CD14-positive monocyte (primary cell): ENCODE data around the gene IGF1R. TPM values are rescaled to one million over a fixed set of nuclear protein-coding genes. Genes with fewer than 3 reads are reported as not detected.

Experiments
- DNase-seq, 3 donors: peaks; one replicate each; pipeline ENCODE4 v3.0.0-alpha.2; 2011 to 2022
- H2AFZ ChIP-seq: 2 replicates; pipeline ENCODE4 v1.6.0; 2012; ENCODE audit warnings: mild to moderate bottlenecking, low read depth, low read length, inconsistent platforms; ENCODE audit not compliant: insufficient read depth, poor library complexity, severe bottlenecking
- H3K27ac ChIP-seq, 2 donors: 1 replicate in 1 of 2; 2 replicates in 1 of 2; pipeline ENCODE4 v1.5.1; 2012 to 2013; ENCODE audit warnings: low read length in 2 of 2, control low read depth in 1 of 2, inconsistent platforms in 1 of 2, low read depth in 1 of 2, mild to moderate bottlenecking in 1 of 2
- H3K27me3 ChIP-seq, 2 donors: one replicate each; pipeline versions ENCODE4 v1.6.0 to v1.6.1; 2011 to 2013; ENCODE audit warnings: low read length in 2 of 2; ENCODE audit not compliant: control insufficient read depth in 2 of 2, insufficient read depth in 2 of 2
- H3K36me3 ChIP-seq, 2 donors: replicated peaks in 1 of 2; 1 replicate in 1 of 2; 2 replicates in 1 of 2; pipeline versions ENCODE4 v1.5.1 to v1.6.1; 2012 to 2013; ENCODE audit warnings: low read length in 2 of 2, control low read depth in 1 of 2, inconsistent platforms in 1 of 2, mild to moderate bottlenecking in 1 of 2; ENCODE audit not compliant: insufficient read depth in 2 of 2, control insufficient read depth in 1 of 2
- H3K4me1 ChIP-seq, 2 donors: 1 replicate in 1 of 2; 2 replicates in 1 of 2; pipeline versions ENCODE4 v1.5.1 to v1.6.1; 2012 to 2013; ENCODE audit warnings: low read length in 2 of 2, control low read depth in 1 of 2, inconsistent platforms in 1 of 2, mild to moderate bottlenecking in 1 of 2, moderate library complexity in 1 of 2; ENCODE audit not compliant: insufficient read depth in 2 of 2, control insufficient read depth in 1 of 2
- H3K4me2 ChIP-seq: replicated peaks from 2 replicates; pipeline ENCODE3; 2012; ENCODE audit warnings: low read length, moderate library complexity, mild to moderate bottlenecking; ENCODE audit not compliant: poor library complexity, severe bottlenecking; ENCODE audit errors: extremely low read depth
- H3K4me3 ChIP-seq, 3 experiments: fragments of 200-600 bp in 1 of 3; sonication (generic) in 1 of 3; replicated peaks in 1 of 3; 1 replicate in 2 of 3; 2 replicates in 1 of 3; pipeline ENCODE4 v1.5.1; 2011 to 2013; ENCODE audit warnings: low read length in 3 of 3, mild to moderate bottlenecking in 3 of 3, control low read depth in 2 of 3, low read depth in 2 of 3, inconsistent platforms in 1 of 3, moderate library complexity in 1 of 3
- H3K79me2 ChIP-seq: 2 replicates; pipeline ENCODE4 v1.6.0; 2012; ENCODE audit warnings: mild to moderate bottlenecking, control low read depth, inconsistent platforms, low read length, moderate library complexity; ENCODE audit not compliant: insufficient read depth
- H3K9ac ChIP-seq: 2 replicates; pipeline ENCODE4 v1.6.0; 2017; ENCODE audit warnings: low read length, mild to moderate bottlenecking; ENCODE audit not compliant: insufficient read depth, poor library complexity, severe bottlenecking
- H3K9me3 ChIP-seq, 2 donors: replicated peaks in 1 of 2; 1 replicate in 1 of 2; 2 replicates in 1 of 2; pipeline versions ENCODE4 v1.5.1 to v1.6.1; 2012 to 2013; ENCODE audit warnings: low read length in 2 of 2, control low read depth in 1 of 2; ENCODE audit not compliant: control insufficient read depth in 1 of 2, insufficient read depth in 1 of 2
- H4K20me1 ChIP-seq: 2 replicates; pipeline ENCODE4 v1.6.0; 2012; ENCODE audit warnings: mild to moderate bottlenecking, low read length, control low read depth, moderate library complexity; ENCODE audit not compliant: insufficient read depth
- H3K27ac Mint-ChIP-seq, 7 donors: one replicate each; pipeline ENCODE4 v1.8.0; 2020; ENCODE audit warnings: mild to moderate bottlenecking in 7 of 7, mixed read lengths in 7 of 7, moderate library complexity in 6 of 7, inconsistent platforms in 2 of 7
- H3K27me3 Mint-ChIP-seq, 3 donors: one replicate each; pipeline ENCODE4 v1.8.0; 2021 to 2022; ENCODE audit warnings: low read depth in 3 of 3, mild to moderate bottlenecking in 3 of 3, mixed read lengths in 3 of 3, moderate library complexity in 3 of 3, inconsistent platforms in 1 of 3
- H3K36me3 Mint-ChIP-seq, 2 donors: one replicate each; pipeline ENCODE4 v1.8.0; 2020; ENCODE audit warnings: mixed read lengths in 2 of 2, inconsistent platforms in 1 of 2, mild to moderate bottlenecking in 1 of 2
- H3K4me1 Mint-ChIP-seq: one replicate; pipeline ENCODE4 v1.8.0; 2020; ENCODE audit warnings: mild to moderate bottlenecking, mixed read lengths
- H3K4me3 Mint-ChIP-seq, 2 donors: one replicate each; pipeline ENCODE4 v1.8.0; 2020; ENCODE audit warnings: mild to moderate bottlenecking in 2 of 2, mixed read lengths in 2 of 2, moderate library complexity in 1 of 2
- H3K9me3 Mint-ChIP-seq, 7 donors: one replicate each; pipeline ENCODE4 v1.8.0; 2020 to 2022; ENCODE audit warnings: mixed read lengths in 7 of 7, mild to moderate bottlenecking in 6 of 7, moderate library complexity in 6 of 7, inconsistent platforms in 2 of 7
- CTCF ChIP-seq: fragments of 200-600 bp; IDR thresholded peaks from one replicate; pipeline ENCODE4 v1.8.0; 2022; ENCODE audit warnings: antibody characterized with exemption, mild to moderate bottlenecking
- WGBS: methylation state at CpG from one replicate; pipeline ENCODE4 v1.1.5; 2013; ENCODE audit warnings: missing lambda C conversion rate; ENCODE audit not compliant: insufficient coverage; 5-methylcytosine and 5-hydroxymethylcytosine counted together
- intact Hi-C, 2 donors: fragments of 100-400 bp; cut with micrococcal nuclease; formaldehyde crosslinking; loops; one replicate each; pipeline versions ENCODE4 v1.15.0 to v1.15.1; 2023
- polyA plus RNA-seq, 3 donors: library from polyadenylated mRNA; depleted of rRNA in 1 of 3; unstranded in 2 of 3; stranded (reverse) in 1 of 3; fragments of 300-500 nt in 2 of 3; fragments of >200 nt in 1 of 3; fragmentation: Illumina TruSeq in 2 of 3; gene quantifications; 1 replicate in 2 of 3; 2 replicates in 1 of 3; pipeline ENCODE4 v1.2.3, GENCODE V29; 2012 to 2021

The IGF1R gene
- polyA plus RNA-seq, 3 donors, result 0.35 to 4.9 (median 0.67) TPM

- H3K36me3 ChIP-seq, result peaks cover 7 to 40% of the 10 kb centered on the region in 2 donors
- H3K4me3 ChIP-seq, result no peak overlapping the region
- intact Hi-C loops, result no loop called here
- Mint-ChIP-seq H3K4me3 (no peak overlapping the region), H3K27ac (no peak overlapping the region), H3K4me1 (peaks cover 5% of the 10 kb centered on the region), H3K27me3 (no peaks in the 10 kb centered on the region), H3K36me3 (peaks cover 36 to 41% of the 10 kb centered on the region in 2 donors), H3K9me3 (no peaks in the 10 kb centered on the region)
- no peaks in the 10 kb centered on the region for H3K9me3 ChIP-seq
- peaks cover 14% of the 10 kb centered on the region for H3K79me2 ChIP-seq
- H4K20me1 ChIP-seq, result no peaks in the 10 kb centered on the region
- TF ChIP-seq CTCF, result no peak
- H3K27me3 ChIP-seq, result no peaks in the 10 kb centered on the region
- no peak overlapping the region for H3K9ac ChIP-seq
- no peak overlapping the region for H3K4me2 ChIP-seq
- H2AFZ ChIP-seq, result no peak overlapping the region
- WGBS, result no CpG with 5 or more reads among the region's 4 CpGs
- H3K27ac ChIP-seq, result no peak overlapping the region
- no peak for DNase-seq
- H3K4me1 ChIP-seq, result peaks cover 5 to 6% of the 10 kb centered on the region in 2 donors
Observed at GRCh38 chr15:98894312-98894711, 246.0 kb downstream of the IGF1R start.

- H3K4me3 Mint-ChIP-seq, result no peak overlapping the region
- H3K36me3 ChIP-seq, result peaks cover 7 to 38% of the 10 kb centered on the region in 2 donors
- DNase-seq, result no peak
- no peaks in the 10 kb centered on the region for H3K27me3 Mint-ChIP-seq
- H3K36me3 Mint-ChIP-seq, result peaks cover 36 to 47% of the 10 kb centered on the region in 2 donors
- no peak overlapping the region for H2AFZ ChIP-seq
- H3K4me3 ChIP-seq, result no peak overlapping the region
- TF ChIP-seq CTCF, result no peak
- no peak overlapping the region for H3K27ac ChIP-seq
- WGBS, result 96% methylated on average over 3 of the region's 5 CpGs
- H3K9me3 ChIP-seq, result no peaks in the 10 kb centered on the region
- H3K9ac ChIP-seq, result no peak overlapping the region
- peaks cover 17% of the 10 kb centered on the region for H3K4me1 Mint-ChIP-seq
- no peak overlapping the region for H3K4me2 ChIP-seq
- peaks cover 13 to 20% of the 10 kb centered on the region in 2 donors for H3K4me1 ChIP-seq
- intact Hi-C loops, result no loop called here
- no peaks in the 10 kb centered on the region for H4K20me1 ChIP-seq
- H3K9me3 Mint-ChIP-seq, result no peaks in the 10 kb centered on the region
- no peak overlapping the region for H3K27ac Mint-ChIP-seq
- no peaks in the 10 kb centered on the region for H3K27me3 ChIP-seq
- no peaks in the 10 kb centered on the region for H3K79me2 ChIP-seq
Observed at GRCh38 chr15:98896002-98896721, 247.8 kb downstream of the IGF1R start.
